ENCODE data around the gene ATG7.

DNA sequence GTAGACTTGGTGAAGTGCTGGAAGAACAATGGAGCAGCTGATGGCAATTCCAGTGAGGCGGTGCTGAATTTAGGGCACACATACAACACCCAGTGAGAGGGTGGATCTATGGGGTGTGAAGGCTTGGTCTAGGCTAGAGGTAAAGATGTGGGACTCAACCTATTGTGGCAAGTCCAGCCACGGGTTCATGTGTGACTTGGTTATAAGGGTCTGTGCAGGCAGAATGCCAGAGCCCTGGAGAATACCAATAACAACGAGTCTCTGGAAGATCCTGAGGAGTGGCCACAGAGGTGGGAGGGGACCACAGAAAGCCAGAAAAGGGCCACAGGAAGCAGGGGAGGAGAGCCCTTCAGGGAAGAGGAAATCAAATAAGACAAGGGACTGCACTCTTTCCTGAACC, 316.6 kb downstream of the ATG7 start:
- TF ChIP-seq, protein P1, sequence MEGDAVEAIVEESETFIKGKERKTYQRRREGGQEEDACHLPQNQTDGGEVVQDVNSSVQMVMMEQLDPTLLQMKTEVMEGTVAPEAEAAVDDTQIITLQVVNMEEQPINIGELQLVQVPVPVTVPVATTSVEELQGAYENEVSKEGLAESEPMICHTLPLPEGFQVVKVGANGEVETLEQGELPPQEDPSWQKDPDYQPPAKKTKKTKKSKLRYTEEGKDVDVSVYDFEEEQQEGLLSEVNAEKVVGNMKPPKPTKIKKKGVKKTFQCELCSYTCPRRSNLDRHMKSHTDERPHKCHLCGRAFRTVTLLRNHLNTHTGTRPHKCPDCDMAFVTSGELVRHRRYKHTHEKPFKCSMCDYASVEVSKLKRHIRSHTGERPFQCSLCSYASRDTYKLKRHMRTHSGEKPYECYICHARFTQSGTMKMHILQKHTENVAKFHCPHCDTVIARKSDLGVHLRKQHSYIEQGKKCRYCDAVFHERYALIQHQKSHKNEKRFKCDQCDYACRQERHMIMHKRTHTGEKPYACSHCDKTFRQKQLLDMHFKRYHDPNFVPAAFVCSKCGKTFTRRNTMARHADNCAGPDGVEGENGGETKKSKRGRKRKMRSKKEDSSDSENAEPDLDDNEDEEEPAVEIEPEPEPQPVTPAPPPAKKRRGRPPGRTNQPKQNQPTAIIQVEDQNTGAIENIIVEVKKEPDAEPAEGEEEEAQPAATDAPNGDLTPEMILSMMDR (IDR thresholded peaks at IDR 0.05; ENCODE audit: insufficient read depth, low read length, poor library complexity, severe bottlenecking) = no peak
- TF ChIP-seq EZH2phosphoT487 (conservative IDR thresholded peaks at IDR 0.05; ENCODE audit: low read length) = no peak

Data from SU-DHL-6 (cell line).